ENCODE results near the gene MTA1.

GRCh38 chr14:105487986-105488777 lies 68.6 kb downstream of the MTA1 start:
- no peak for TF ChIP-seq CTCF (IDR thresholded peaks at IDR 0.05; ENCODE audit: low read depth, low read length)
- TF ChIP-seq POLR2A (IDR thresholded peaks at IDR 0.05; ENCODE audit: extremely low read depth, insufficient read length), result no peak
- TF ChIP-seq MYC (IDR thresholded peaks at IDR 0.05; ENCODE audit: low read depth, low read length), result no peak
- no peak for TF ChIP-seq MAX (IDR thresholded peaks at IDR 0.05; ENCODE audit: low read depth, low read length)

Measured in NB4 (cell line).